Stimulated activated CD8-positive, alpha-beta memory T cell treated with anti-CD3 and anti-CD28 coated beads, Interleukin-7, amount 100 ng/mL, for 48 hours (primary cell): ENCODE measurements around the gene TMEM223.
"Not testable (repeated sequence)": the region's sequence is repeated elsewhere in the genome, so short reads cannot be mapped to it uniquely, and the experiment has no call there.

Experiments
- DNase-seq, 2 donors: peaks; one replicate each; pipeline ENCODE4 v3.0.0-alpha.2; 2020; ENCODE audit warnings: low read depth in 1 of 2; ENCODE audit errors: extremely low read depth in 1 of 2

The TMEM223 gene

DNA sequence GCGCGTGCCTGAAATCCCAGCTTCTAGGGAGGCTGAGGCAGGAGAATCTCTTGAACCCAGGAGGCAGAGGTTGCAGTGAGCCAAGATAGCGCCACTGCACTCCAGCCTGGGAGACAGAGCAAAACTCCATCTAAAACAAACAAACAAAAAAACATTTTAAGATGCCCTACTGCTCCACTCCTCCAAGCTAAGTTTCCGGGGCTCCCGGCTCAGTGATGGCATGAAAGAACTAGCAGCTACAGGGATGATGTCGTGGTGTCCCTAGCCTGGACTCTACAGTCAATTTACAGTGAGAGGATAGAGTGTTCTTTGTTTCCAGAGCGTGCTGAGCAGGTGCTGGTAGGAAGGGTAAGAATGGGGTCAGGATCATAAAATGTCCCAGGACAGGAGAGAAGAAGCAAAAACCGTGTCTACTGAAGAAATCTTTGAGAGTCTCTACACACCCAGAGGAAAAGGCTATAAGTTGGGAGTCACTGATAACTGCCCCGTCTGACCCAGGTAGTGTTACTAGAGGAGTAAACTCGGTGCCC, 36.7 kb downstream of the TMEM223 start:
- no peak for DNase-seq

DNA sequence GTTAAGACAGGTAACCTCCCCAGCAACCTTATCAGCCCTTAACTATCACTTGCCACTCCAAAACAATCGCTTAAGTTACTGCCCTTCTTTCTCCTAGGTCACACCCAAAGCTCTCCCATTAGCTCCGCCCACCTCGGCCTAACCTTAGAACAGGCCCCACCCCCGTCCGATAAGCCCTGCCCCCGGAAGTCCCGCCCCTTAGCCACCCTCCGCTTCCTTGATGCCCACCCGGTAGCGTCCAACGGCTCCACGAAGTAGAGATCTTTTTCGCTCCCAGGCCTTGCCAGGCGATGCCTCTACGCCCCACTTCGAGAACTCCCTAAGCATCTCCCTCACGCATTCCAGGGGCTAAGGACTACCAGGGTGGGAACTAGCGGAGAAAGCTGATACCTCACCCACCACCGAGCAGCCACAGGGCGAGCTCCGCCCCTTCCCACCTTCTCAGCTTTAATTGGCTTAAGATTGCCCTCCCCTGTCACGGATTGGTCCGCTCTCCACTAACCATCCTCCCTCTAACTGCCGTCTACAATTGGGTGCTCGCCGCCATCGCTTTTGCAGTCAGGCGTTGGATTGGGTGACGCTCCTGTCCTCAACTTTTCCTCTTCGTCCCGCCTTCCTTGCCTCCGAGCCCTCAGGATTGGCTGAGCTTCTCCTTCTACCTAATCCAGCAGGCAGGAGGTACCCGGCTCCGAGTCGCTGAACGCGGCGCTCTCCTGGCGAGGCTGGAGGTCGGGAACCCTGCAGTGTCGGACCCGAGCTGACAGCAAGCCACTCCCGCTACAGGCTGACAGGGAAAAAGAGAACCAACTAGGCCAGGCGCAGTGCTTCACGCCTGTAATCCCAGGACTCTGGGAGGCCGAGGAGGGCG, 37.8 kb downstream of the TMEM223 start, which contains the start of gene ZBTB3:
TSS of gene ZBTB3 (minus strand) at position 425 of the 868 bp plus-strand sequence. CDS start 496 bp downstream, outside the sequence.
- peak; percentile 90 to 97 for DNase-seq

DNA sequence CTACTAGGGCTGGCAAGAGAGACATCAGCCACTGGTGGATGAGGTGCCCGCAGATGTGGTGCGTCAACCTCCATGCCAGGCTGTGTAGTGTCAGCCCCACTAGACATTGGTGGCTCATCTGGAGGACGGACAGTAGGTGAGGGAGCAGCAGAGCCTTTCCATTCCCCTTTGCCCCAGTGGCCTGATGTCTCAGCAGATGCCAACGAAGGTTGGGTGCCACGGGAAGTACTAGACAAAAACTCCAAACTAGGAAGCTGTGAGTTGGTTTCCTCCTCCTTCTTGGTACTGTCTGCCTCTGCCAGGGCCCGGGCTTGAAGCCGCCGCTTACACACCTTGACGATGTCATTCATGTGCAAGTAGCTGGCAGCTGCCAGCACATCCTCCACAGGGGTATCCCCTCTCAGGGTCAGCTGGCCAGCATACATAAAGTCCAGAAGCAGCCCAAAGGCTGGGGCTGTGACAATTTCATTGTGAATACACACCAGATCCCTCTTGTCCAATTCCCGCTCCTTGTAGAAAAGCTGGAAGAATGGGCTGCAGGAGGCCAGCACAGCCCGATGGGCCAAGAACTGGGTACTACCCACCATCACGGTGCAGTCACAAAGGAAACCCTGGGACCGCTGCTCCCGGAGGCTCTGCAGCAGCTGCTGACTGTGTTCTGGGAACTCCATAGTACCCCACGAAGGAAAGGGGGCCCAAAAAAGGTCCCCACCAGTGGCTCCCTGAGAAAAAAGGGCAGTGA, 38.6 kb downstream of the TMEM223 start:
- DNase-seq = no peak

GRCh38 chr11:62752177-62752785, 39.5 kb downstream of the TMEM223 start:
- DNase-seq = no peak

DNA sequence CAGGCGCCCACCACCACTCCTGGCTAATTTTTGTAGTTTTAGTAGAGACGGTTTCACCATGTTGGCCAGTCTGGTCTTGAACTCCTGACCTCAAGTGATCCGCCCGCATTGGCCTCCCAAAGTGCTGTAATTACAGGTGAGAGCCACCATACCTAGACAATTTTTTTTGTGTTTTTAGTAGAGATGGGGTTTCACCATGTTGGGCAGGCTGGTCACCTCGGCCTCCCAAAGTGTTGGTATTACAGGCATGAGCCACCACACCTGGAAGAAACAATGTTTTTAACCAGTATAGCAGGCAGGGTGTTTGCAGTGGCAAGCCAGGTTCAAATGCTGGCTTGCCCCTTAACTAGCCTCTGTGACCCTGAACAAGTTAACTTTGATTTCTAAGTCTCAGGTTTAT, 41.9 kb downstream of the TMEM223 start:
- DNase-seq = not testable (repeated sequence)

DNA sequence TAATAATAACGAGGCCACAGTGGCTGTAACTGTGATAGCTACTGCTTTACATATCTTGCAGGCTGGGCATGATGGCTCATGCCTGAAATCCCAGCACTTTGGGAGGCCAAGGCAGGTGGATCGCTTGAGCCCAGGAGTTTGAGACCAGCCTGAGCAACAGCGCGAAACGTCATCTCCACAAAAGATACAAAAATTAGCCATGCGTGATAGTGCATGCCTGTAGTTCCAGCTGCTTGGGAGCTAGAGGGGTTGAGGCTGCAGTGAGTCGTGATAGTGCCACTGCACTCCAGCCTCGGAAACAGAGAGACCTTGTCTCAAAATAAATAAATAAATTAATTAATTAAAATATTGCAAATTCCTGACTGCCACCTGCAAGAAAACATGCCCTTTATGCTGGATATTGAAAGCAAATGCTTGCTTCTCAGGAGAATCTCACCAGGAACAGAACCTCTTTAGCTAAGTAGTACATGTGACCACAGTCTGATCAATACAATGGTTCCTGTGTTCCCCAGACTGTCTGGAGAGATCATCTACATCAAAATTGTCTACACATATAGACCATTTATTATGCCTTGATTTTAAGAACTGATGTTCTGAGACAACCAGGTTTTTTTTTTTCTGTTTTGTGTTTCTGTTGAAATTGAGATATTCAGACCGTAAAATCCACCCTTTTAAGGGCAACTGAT, 44.2 kb downstream of the TMEM223 start:
- no peak for DNase-seq
